Smooth muscle cell (in vitro differentiated cells): ENCODE results near the gene CDK9. TPM values are rescaled to one million over a fixed set of nuclear protein-coding genes. Genes with fewer than 3 reads are reported as not detected.

Source experiments
- DNase-seq: peaks from one replicate; lab custom pipeline; 2025; ENCODE audit not compliant: unreplicated experiment; lab: John Stamatoyannopoulos, UW
- H2AFZ ChIP-seq: fragments of 200-600 bp; sonication (generic); 2 replicates; pipeline ENCODE4 v1.6.0; 2016; ENCODE audit warnings: antibody characterized with exemption, low read depth, mild to moderate bottlenecking
- H3F3A ChIP-seq: fragments of 200-600 bp; sonication (generic); 2 replicates; pipeline ENCODE4 v1.6.0; 2017; ENCODE audit warnings: antibody characterized with exemption, low read depth
- H3K27ac ChIP-seq: fragments of 200-600 bp; sonication (generic); 2 replicates; pipeline ENCODE4 v1.5.1; 2016; ENCODE audit warnings: low read depth, mild to moderate bottlenecking
- H3K27me3 ChIP-seq: fragments of 200-600 bp; sonication (generic); 2 replicates; pipeline ENCODE4 v1.6.1; 2016; ENCODE audit warnings: low read depth, mild to moderate bottlenecking
- H3K36me3 ChIP-seq: fragments of 200-600 bp; sonication (generic); 2 replicates; pipeline ENCODE4 v1.5.1; 2016; ENCODE audit warnings: low read depth
- H3K4me1 ChIP-seq: fragments of 200-600 bp; sonication (generic); 2 replicates; pipeline ENCODE4 v1.5.1; 2016; ENCODE audit warnings: low read depth
- H3K4me2 ChIP-seq: fragments of 200-600 bp; sonication (generic); 2 replicates; pipeline ENCODE4 v1.6.0; 2016; ENCODE audit warnings: mild to moderate bottlenecking
- H3K4me3 ChIP-seq: fragments of 200-600 bp; sonication (generic); 2 replicates; pipeline ENCODE4 v1.5.1; 2016; ENCODE audit warnings: mild to moderate bottlenecking
- H3K79me2 ChIP-seq: fragments of 200-600 bp; sonication (generic); 2 replicates; pipeline ENCODE4 v1.6.0; 2016; ENCODE audit warnings: low read depth, mild to moderate bottlenecking
- H3K9ac ChIP-seq: fragments of 200-600 bp; sonication (generic); 2 replicates; pipeline ENCODE4 v1.6.0; 2016; ENCODE audit warnings: low read depth
- H3K9me3 ChIP-seq: fragments of 200-600 bp; sonication (generic); replicated peaks from 2 replicates; pipeline ENCODE4 v1.5.1; 2016; ENCODE audit warnings: low read depth
- H4K20me1 ChIP-seq: fragments of 200-600 bp; sonication (generic); 2 replicates; pipeline ENCODE4 v1.6.0; 2016; ENCODE audit warnings: low read depth
- CTCF ChIP-seq: fragments of 200-600 bp; sonication (generic); IDR thresholded peaks from 2 replicates; pipeline ENCODE4 v1.5.1; 2017; ENCODE audit warnings: borderline replicate concordance, mild to moderate bottlenecking, antibody characterized with exemption; ENCODE audit not compliant: insufficient read depth, poor library complexity, severe bottlenecking
- WGBS: methylation state at CpG from one replicate; pipeline ENCODE4 v1.1.7; 2016; ENCODE audit warnings: low lambda C conversion rate; 5-methylcytosine and 5-hydroxymethylcytosine counted together
- polyA plus RNA-seq: library from polyadenylated mRNA; unstranded; fragments of >200 nt; fragmentation: Nextera tagmentation; extraction: Ambion mirVana; gene quantifications from 2 replicates; pipeline ENCODE4 v1.2.1, GENCODE V29; 2016
- total RNA-seq: library from RNA; depleted of rRNA; stranded (reverse); fragments of >200 nt; gene quantifications from 2 replicates; pipeline ENCODE4 v1.2.3, GENCODE V29; 2014

CDK9 gene
- total and polyA plus RNA-seq, 2 experiments from 2014 or later: 38.2 to 68.6 TPM

- 98% methylated on average over 17 of the region's 17 CpGs for WGBS
- H2AFZ ChIP-seq: no peak overlapping the region
- peaks cover 5% of the 10 kb centered on the region for H3K4me1 ChIP-seq
- no peak overlapping the region for H3K4me2 ChIP-seq
- no peak overlapping the region for H3K9ac ChIP-seq
- no peaks in the 10 kb centered on the region for H3K9me3 ChIP-seq
- no peak overlapping the region for H3K4me3 ChIP-seq
- H3K27me3 ChIP-seq: no peaks in the 10 kb centered on the region
- no peak for DNase-seq
- H4K20me1 ChIP-seq: no peaks in the 10 kb centered on the region
- no peaks in the 10 kb centered on the region for H3F3A ChIP-seq
- H3K27ac ChIP-seq: no peak overlapping the region
- H3K79me2 ChIP-seq: peaks cover 17% of the 10 kb centered on the region
- no peak for TF ChIP-seq CTCF
- no peaks in the 10 kb centered on the region for H3K36me3 ChIP-seq
These were observed 22.6 kb downstream of the CDK9 start for GRCh38 chr9:127808347-127809001.

GRCh38 chr9:127809002-127809539, 23.2 kb downstream of the CDK9 start:
- 73% methylated on average over 9 of the region's 9 CpGs for WGBS
- no peaks in the 10 kb centered on the region for H3K9me3 ChIP-seq
- H3K4me2 ChIP-seq: peak overlapping the region; percentile 79
- no peak for DNase-seq
- peaks cover under 1% of the 10 kb centered on the region for H3K4me1 ChIP-seq
- H4K20me1 ChIP-seq: no peaks in the 10 kb centered on the region
- no peak for TF ChIP-seq CTCF
- no peak overlapping the region for H3K4me3 ChIP-seq
- H3K9ac ChIP-seq: no peak overlapping the region
- H3K36me3 ChIP-seq: no peaks in the 10 kb centered on the region
- peaks cover 11% of the 10 kb centered on the region for H3K79me2 ChIP-seq
- no peak overlapping the region for H3K27ac ChIP-seq
- H2AFZ ChIP-seq: no peak overlapping the region
- H3K27me3 ChIP-seq: no peaks in the 10 kb centered on the region
- H3F3A ChIP-seq: no peaks in the 10 kb centered on the region

- H3K79me2 ChIP-seq: peaks cover 5% of the 10 kb centered on the region
- no peaks in the 10 kb centered on the region for H3K27me3 ChIP-seq
- no peaks in the 10 kb centered on the region for H3K36me3 ChIP-seq
- H3K4me1 ChIP-seq: no peaks in the 10 kb centered on the region
- H3K4me3 ChIP-seq: no peak overlapping the region
- TF ChIP-seq CTCF: no peak
- 28% methylated on average over 45 of the region's 57 CpGs for WGBS
- no peaks in the 10 kb centered on the region for H4K20me1 ChIP-seq
- no peaks in the 10 kb centered on the region for H3F3A ChIP-seq
- no peak overlapping the region for H3K27ac ChIP-seq
- no peak overlapping the region for H2AFZ ChIP-seq
- peak overlapping the region; percentile 79 for H3K4me2 ChIP-seq
- no peak for DNase-seq
- no peak overlapping the region for H3K9ac ChIP-seq
- no peaks in the 10 kb centered on the region for H3K9me3 ChIP-seq
These were observed 23.9 kb downstream of the CDK9 start for GRCh38 chr9:127809540-127810377.
